SU-DHL-6 (cell line): ENCODE results near the gene MAN1B1.

Source experiments
- H2AFZ ChIP-seq: fragments of 200-600 bp; sonication (generic); 2 replicates; pipeline ENCODE4 v1.6.1; 2014; ENCODE audit warnings: low read depth, mild to moderate bottlenecking, moderate library complexity, mixed read lengths, antibody characterized with exemption, low read length; ENCODE audit not compliant: severe bottlenecking
- H3F3A ChIP-seq: fragments of 200-600 bp; shearing (Covaris generic); 2 replicates; pipeline ENCODE4 v1.6.0; 2016; ENCODE audit warnings: antibody characterized with exemption, mild to moderate bottlenecking; ENCODE audit not compliant: insufficient read depth
- H3K27ac ChIP-seq: fragments of 200-600 bp; sonication (generic); 2 replicates; pipeline ENCODE4 v1.5.1; 2016; ENCODE audit warnings: low read depth, mild to moderate bottlenecking, low read length, moderate library complexity, mixed read lengths
- H3K27me3 ChIP-seq: fragments of 200-600 bp; sonication (generic), shearing (Covaris generic); 2 replicates; pipeline ENCODE4 v1.6.0; 2014; ENCODE audit warnings: mild to moderate bottlenecking, low read length
- H3K36me3 ChIP-seq: fragments of 200-600 bp; sonication (generic); 2 replicates; pipeline ENCODE4 v1.6.1; 2014; ENCODE audit warnings: mild to moderate bottlenecking, low read length, mixed read lengths
- H3K4me2 ChIP-seq: fragments of 300-600, 200-600 bp; shearing (Covaris generic), sonication (generic); 2 replicates; pipeline ENCODE4 v1.6.0; 2014; ENCODE audit warnings: low read length, low read depth, mild to moderate bottlenecking; ENCODE audit not compliant: poor library complexity, severe bottlenecking
- H3K4me3 ChIP-seq: fragments of 200-600 bp; sonication (generic); 2 replicates; pipeline ENCODE4 v1.5.1; 2014; ENCODE audit warnings: antibody characterized with exemption, low read length, mild to moderate bottlenecking, mixed read lengths; ENCODE audit not compliant: insufficient read depth, poor library complexity, severe bottlenecking
- H3K79me2 ChIP-seq: fragments of 200-600 bp; sonication (generic); 2 replicates; pipeline ENCODE4 v1.6.1; 2014; ENCODE audit warnings: mild to moderate bottlenecking, low read length, moderate library complexity; ENCODE audit not compliant: insufficient read depth
- H3K9ac ChIP-seq: fragments of 200-600 bp; sonication (generic); 2 replicates; pipeline ENCODE4 v1.7.0; 2014; ENCODE audit warnings: mild to moderate bottlenecking, low read length
- H3K9me2 ChIP-seq: fragments of 200-600 bp; sonication (generic); replicated peaks from 2 replicates; pipeline ENCODE4 v1.6.1; 2014; ENCODE audit warnings: low read length; ENCODE audit not compliant: insufficient read depth
- H3K9me3 ChIP-seq: fragments of 200-600 bp; sonication (generic); 2 replicates; pipeline ENCODE4 v1.6.1; 2014; ENCODE audit warnings: low read length, mixed read lengths; ENCODE audit not compliant: insufficient read depth
- H4K20me1 ChIP-seq: fragments of 200-600 bp; sonication (generic); 2 replicates; pipeline ENCODE4 v1.6.1; 2014; ENCODE audit warnings: low read depth, mild to moderate bottlenecking, antibody characterized with exemption, low read length, moderate library complexity, mixed read lengths
- EZH2phosphoT487 ChIP-seq: fragments of 200-600 bp; sonication (generic), shearing (Covaris generic); conservative IDR thresholded peaks from 2 replicates; pipeline ENCODE4 v1.6.1; 2018; ENCODE audit warnings: mild to moderate bottlenecking, antibody characterized with exemption, low read length, moderate library complexity, mixed read lengths
- TF ChIP-seq, protein P1 (sequence below): fragments of 200-600 bp; sonication (generic); IDR thresholded peaks from one replicate; pipeline ENCODE4 v1.5.1; 2017; ENCODE audit warnings: antibody characterized with exemption, mild to moderate bottlenecking, low read length, moderate library complexity; ENCODE audit not compliant: insufficient read depth, poor library complexity, severe bottlenecking

The MAN1B1 gene

DNA sequence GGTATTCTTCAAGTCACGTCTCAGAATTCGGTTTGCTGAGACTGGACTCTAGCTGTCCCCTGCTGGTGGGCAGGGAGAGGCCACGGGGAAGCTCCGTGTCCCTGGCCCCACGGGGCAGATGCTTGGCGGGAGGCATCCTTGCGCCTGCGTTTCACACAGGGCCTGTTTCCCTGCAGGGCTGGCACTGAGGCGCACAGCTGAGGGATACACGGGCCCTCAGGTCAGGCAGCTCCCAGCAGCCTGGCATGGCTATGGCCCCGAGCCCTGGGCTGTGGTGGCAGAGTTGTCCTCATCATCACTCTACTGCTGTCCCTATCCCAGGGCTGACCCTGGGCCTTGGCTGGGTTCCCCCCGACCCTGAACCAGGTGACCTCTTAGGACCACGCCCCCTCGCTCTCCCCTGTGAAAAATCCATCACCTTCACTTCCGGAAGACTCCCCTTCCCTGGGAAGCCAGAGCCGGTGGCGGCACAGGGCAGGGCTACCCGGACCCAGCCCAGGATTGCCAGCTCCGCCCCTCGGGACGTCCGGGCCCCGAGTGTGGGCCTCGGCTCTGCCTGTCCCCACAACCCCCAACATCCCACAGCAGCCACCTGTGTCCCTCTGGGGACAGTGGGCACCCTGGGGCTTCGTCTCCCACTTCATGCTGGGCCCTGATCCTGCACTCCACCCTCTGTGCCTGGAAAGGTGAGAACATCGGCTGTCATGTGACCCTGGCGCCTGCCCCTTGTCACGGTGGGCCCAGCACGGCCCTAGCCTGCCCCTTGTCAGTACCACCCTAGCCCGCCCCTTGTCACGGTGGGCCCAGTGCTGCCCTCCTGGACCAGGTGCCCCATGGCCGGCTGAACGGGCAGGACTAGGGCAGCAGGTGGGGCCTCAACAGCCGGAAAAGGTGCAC is 22.7 kb downstream of the MAN1B1 start:
- Histone ChIP-seq H4K20me1 (no peaks in the 10 kb centered on the region), H3K79me2 (no peaks in the 10 kb centered on the region), H3K36me3 (no peaks in the 10 kb centered on the region), H3K4me3 (no peak overlapping the region), H2AFZ (no peak overlapping the region), H3F3A (no peaks in the 10 kb centered on the region), H3K27me3 (no peaks in the 10 kb centered on the region), H3K9ac (no peak overlapping the region), H3K27ac (no peak overlapping the region), H3K4me2 (no peak overlapping the region), H3K9me2 (no peaks in the 10 kb centered on the region), H3K9me3 (no peaks in the 10 kb centered on the region)
- TF ChIP-seq EZH2phosphoT487 = no peak
- TF ChIP-seq, protein P1, sequence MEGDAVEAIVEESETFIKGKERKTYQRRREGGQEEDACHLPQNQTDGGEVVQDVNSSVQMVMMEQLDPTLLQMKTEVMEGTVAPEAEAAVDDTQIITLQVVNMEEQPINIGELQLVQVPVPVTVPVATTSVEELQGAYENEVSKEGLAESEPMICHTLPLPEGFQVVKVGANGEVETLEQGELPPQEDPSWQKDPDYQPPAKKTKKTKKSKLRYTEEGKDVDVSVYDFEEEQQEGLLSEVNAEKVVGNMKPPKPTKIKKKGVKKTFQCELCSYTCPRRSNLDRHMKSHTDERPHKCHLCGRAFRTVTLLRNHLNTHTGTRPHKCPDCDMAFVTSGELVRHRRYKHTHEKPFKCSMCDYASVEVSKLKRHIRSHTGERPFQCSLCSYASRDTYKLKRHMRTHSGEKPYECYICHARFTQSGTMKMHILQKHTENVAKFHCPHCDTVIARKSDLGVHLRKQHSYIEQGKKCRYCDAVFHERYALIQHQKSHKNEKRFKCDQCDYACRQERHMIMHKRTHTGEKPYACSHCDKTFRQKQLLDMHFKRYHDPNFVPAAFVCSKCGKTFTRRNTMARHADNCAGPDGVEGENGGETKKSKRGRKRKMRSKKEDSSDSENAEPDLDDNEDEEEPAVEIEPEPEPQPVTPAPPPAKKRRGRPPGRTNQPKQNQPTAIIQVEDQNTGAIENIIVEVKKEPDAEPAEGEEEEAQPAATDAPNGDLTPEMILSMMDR = no peak

DNA sequence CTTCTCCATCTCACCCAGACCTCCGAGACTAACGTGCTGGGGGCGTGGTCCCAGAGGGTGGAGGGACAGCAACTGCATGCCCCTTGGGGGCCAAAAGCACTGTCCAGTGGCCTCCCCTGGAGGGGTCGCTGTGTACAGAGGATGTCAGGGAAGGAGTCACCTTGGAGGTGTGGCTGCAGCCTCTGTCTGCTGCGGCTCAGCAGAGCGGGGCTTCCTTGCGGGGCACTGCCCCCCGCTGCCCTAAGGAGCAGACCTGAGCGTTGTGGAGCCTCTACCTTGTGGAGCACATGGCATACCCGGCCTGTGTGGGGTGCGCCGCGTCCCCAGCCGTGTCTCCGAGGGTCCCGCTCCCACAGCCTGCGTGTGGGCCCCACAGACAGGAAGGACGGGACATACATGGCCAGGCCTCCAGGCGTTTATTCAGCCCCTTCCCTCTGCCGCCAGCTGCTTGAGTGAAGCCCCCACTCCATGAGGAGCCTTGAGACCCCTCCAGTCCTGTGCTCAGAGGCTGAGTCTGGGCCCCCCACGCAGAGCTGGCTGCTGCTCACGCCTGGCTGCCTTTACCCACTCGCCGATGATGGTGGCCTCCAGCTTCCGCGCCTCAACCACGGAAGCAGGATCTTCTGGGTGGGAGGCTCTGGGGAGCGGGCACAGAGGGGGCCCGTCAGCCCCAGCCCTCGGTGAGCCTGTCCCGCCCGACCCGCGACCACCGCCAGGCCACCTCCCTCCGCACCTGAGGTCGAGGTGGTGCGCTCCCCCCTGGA is 23.5 kb downstream of the MAN1B1 start:
- no peaks in the 10 kb centered on the region for H3K36me3 ChIP-seq
- H3K9me3 ChIP-seq = no peaks in the 10 kb centered on the region
- H4K20me1 ChIP-seq = no peaks in the 10 kb centered on the region
- H3K27ac ChIP-seq = no peak overlapping the region
- H3K9ac ChIP-seq = no peak overlapping the region
- no peak overlapping the region for H3K4me3 ChIP-seq
- no peaks in the 10 kb centered on the region for H3F3A ChIP-seq
- H3K9me2 ChIP-seq = no peaks in the 10 kb centered on the region
- no peaks in the 10 kb centered on the region for H3K79me2 ChIP-seq
- TF ChIP-seq, protein P1 = no peak
- TF ChIP-seq EZH2phosphoT487 = no peak
- no peaks in the 10 kb centered on the region for H3K27me3 ChIP-seq
- H2AFZ ChIP-seq = no peak overlapping the region
- no peak overlapping the region for H3K4me2 ChIP-seq

DNA sequence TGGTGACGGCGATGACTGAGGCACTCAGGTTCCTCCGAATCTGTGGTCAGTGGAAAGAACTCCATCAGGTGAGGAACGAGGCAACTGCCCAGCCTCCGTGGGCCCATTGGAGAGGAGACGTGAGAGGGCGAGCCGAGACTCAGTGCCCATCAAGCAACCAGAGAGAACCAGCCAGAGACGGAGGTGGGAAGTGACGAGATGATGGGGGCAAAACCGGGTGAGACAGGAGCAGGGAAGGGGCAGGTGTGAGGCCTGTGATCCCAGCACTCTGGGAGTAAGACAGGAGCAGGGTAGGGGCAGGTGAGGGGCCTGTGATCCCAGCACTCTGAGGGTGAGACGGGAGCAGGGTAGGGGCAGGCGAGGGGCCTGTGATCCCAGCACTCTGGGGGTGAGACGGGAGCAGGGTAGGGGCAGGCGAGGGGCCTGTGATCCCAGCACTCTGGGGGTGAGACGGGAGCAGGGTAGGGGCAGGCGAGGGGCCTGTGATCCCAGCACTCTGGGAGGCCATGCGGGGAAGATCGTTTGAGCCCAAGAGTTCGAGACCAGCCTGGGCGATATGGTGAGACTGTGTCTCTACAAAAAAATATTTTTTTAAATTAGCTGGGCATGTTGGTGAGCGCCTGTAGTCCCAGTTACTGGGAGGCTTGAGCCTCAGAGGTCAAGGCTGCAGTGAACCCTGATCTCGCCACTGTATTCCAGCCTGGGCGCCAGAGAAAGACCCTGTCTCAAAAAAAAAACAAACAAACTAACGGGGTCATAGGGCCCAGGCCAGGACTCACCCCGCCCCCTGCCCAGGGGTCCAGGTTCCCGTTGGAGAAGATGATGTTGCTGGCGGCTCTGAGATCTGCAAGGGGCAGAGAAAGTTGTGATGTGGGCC is 24.4 kb downstream of the MAN1B1 start:
- no peak for TF ChIP-seq EZH2phosphoT487
- TF ChIP-seq, protein P1 = no peak
- Histone ChIP-seq H3K9me2 (no peaks in the 10 kb centered on the region), H4K20me1 (no peaks in the 10 kb centered on the region), H3K9ac (no peak overlapping the region), H3K36me3 (no peaks in the 10 kb centered on the region), H3K27me3 (no peaks in the 10 kb centered on the region), H2AFZ (no peak overlapping the region), H3K9me3 (no peaks in the 10 kb centered on the region), H3K4me3 (no peak overlapping the region), H3F3A (no peaks in the 10 kb centered on the region), H3K4me2 (no peak overlapping the region), H3K79me2 (no peaks in the 10 kb centered on the region), H3K27ac (no peak overlapping the region)
